HG02798 (cell line): ENCODE measurements around the gene GJB6.
"Not testable (repeated sequence)": the region's sequence is repeated elsewhere in the genome, so short reads cannot be mapped to it uniquely, and the experiment has no call there.

Experiments
- ATAC-seq: cut with Tn5 transposase; IDR thresholded peaks from one replicate; pipeline ENCODE4 v1.9.1; 2021; ENCODE audit warnings: mild to moderate bottlenecking; ENCODE audit not compliant: unreplicated experiment, poor library complexity

The GJB6 gene

GRCh38 chr13:20231839-20232555 is at the start of gene GJB6:
Gene GJB6, minus strand, starts transcription at chr13:20232319. Its CDS starts 8,839 bp downstream, at chr13:20223480.
- no peak for ATAC-seq

- ATAC-seq, result not testable (repeated sequence)
Observed at GRCh38 chr13:20276901-20277300, 44.8 kb upstream of the GJB6 start.

- no peak for ATAC-seq
Observed at GRCh38 chr13:20274466-20274865, 42.3 kb upstream of the GJB6 start.

- no peak for ATAC-seq
Observed at GRCh38 chr13:20272588-20273171, 40.6 kb upstream of the GJB6 start.

- no peak for ATAC-seq
Observed at GRCh38 chr13:20272104-20272503, 40.0 kb upstream of the GJB6 start.

GRCh38 chr13:20271441-20271840 is 39.3 kb upstream of the GJB6 start:
- ATAC-seq, result no peak

- ATAC-seq, result no peak
Observed at GRCh38 chr13:20270163-20270865, 38.2 kb upstream of the GJB6 start.

GRCh38 chr13:20264271-20265018 is 32.3 kb upstream of the GJB6 start:
- ATAC-seq, result peak; percentile 97

- ATAC-seq, result no peak
Observed at GRCh38 chr13:20263393-20264044, 31.4 kb upstream of the GJB6 start.

GRCh38 chr13:20258963-20259288 is 26.8 kb upstream of the GJB6 start:
- ATAC-seq, result no peak

- no peak for ATAC-seq
Observed at GRCh38 chr13:20258208-20258962, 26.3 kb upstream of the GJB6 start.

GRCh38 chr13:20254076-20254475 is 22.0 kb upstream of the GJB6 start:
- ATAC-seq, result no peak

- no peak for ATAC-seq
Observed at GRCh38 chr13:20249913-20250312, 17.8 kb upstream of the GJB6 start.

GRCh38 chr13:20247963-20248362 is 15.8 kb upstream of the GJB6 start:
- no peak for ATAC-seq

GRCh38 chr13:20247403-20247802 is 15.3 kb upstream of the GJB6 start:
- no peak for ATAC-seq

- ATAC-seq, result no peak
Observed at GRCh38 chr13:20241593-20241992, 9.5 kb upstream of the GJB6 start.

GRCh38 chr13:20239748-20240147 is 7.6 kb upstream of the GJB6 start:
- no peak for ATAC-seq

- no peak for ATAC-seq
Observed at GRCh38 chr13:20232556-20233277, 598 bp upstream of the GJB6 start.
